WERI-Rb-1 (cell line): ENCODE results near the gene SHBG.

ENCODE experiments used
- DNase-seq: peaks from one replicate; pipeline ENCODE4 v3.0.0-alpha.2; 2020
- H3K27ac ChIP-seq: fragments of 250-450 bp; sonication (Bioruptor Pico); 2 replicates; pipeline ENCODE4 v1.5.1; 2020; ENCODE audit warnings: mild to moderate bottlenecking, moderate library complexity
- H3K27me3 ChIP-seq: fragments of 250-450 bp; sonication (Bioruptor Pico); 2 replicates; pipeline ENCODE4 v1.5.1; 2021; ENCODE audit warnings: mild to moderate bottlenecking, low read depth, moderate library complexity; ENCODE audit not compliant: insufficient read depth, severe bottlenecking
- H3K36me3 ChIP-seq: fragments of 250-450 bp; sonication (Bioruptor Pico); 2 replicates; pipeline ENCODE4 v1.5.1; 2020; ENCODE audit warnings: mild to moderate bottlenecking, moderate library complexity
- H3K4me3 ChIP-seq: 2 replicates; pipeline ENCODE4 v1.5.1; 2011; ENCODE audit warnings: low read depth, mild to moderate bottlenecking, control low read depth, low read length
- H3K9me3 ChIP-seq: fragments of 250-450 bp; sonication (Bioruptor Pico); 2 replicates; pipeline ENCODE4 v1.5.1; 2021; ENCODE audit warnings: mild to moderate bottlenecking, moderate library complexity; ENCODE audit not compliant: severe bottlenecking
- CTCF ChIP-seq: IDR thresholded peaks from 2 replicates; pipeline ENCODE4 v1.5.1; 2011; ENCODE audit warnings: low read depth, mild to moderate bottlenecking, control low read depth, inconsistent platforms, low read length

SHBG gene

GRCh38 chr17:7627250-7628121 lies 2.4 kb upstream of the SHBG start, which contains the start of gene SAT2:
Gene SAT2, minus strand, starts transcription at chr17:7627821. Its CDS starts 186 bp downstream, at chr17:7627635.
- Histone ChIP-seq H3K4me3 (peak within 1 kb of the TSS; percentile 80), H3K36me3 (peaks cover 12% of the 10 kb centered on the region), H3K27me3 (no peaks in the 10 kb centered on the region), H3K9me3 (no peaks in the 10 kb centered on the region), H3K27ac (peak within 1 kb of the TSS; percentile 92)
- DNase-seq: peak; percentile 97
- TF ChIP-seq CTCF: no peak

GRCh38 chr17:7631398-7632380 lies 1.8 kb downstream of the SHBG start:
- no peak for TF ChIP-seq CTCF
- Histone ChIP-seq H3K9me3 (no peaks in the 10 kb centered on the region), H3K36me3 (no peaks in the 10 kb centered on the region; the same call in 1 of the 2 replicates), H3K27ac (no peak overlapping the region), H3K4me3 (no peak overlapping the region), H3K27me3 (no peaks in the 10 kb centered on the region)
- no peak for DNase-seq

GRCh38 chr17:7632492-7632894 lies 2.6 kb downstream of the SHBG start:
- no peak overlapping the region for H3K27ac ChIP-seq

GRCh38 chr17:7633093-7633492 lies 3.2 kb downstream of the SHBG start:
- DNase-seq: no peak
- H3K27ac ChIP-seq: no peak overlapping the region
- no peaks in the 10 kb centered on the region for H3K27me3 ChIP-seq
- no peaks in the 10 kb centered on the region for H3K9me3 ChIP-seq
- peak; percentile 16; the same call in 1 of the 2 replicates for TF ChIP-seq CTCF
- no peaks in the 10 kb centered on the region for H3K36me3 ChIP-seq
- no peak overlapping the region for H3K4me3 ChIP-seq

More at GRCh38 chr17:7632492-7632894, 2.6 kb downstream of the SHBG start:
- peak; percentile 73 for TF ChIP-seq CTCF
- Histone ChIP-seq H3K36me3 (no peaks in the 10 kb centered on the region), H3K27me3 (no peaks in the 10 kb centered on the region), H3K4me3 (no peak overlapping the region), H3K9me3 (no peaks in the 10 kb centered on the region)
- DNase-seq: peak; percentile 57

- H3K4me3 ChIP-seq: no peak overlapping the region
- peak; percentile 86 for TF ChIP-seq CTCF
- no peaks in the 10 kb centered on the region for H3K36me3 ChIP-seq
- H3K27ac ChIP-seq: no peak overlapping the region
- DNase-seq: peak; percentile 92
- no peaks in the 10 kb centered on the region for H3K9me3 ChIP-seq
- no peaks in the 10 kb centered on the region for H3K27me3 ChIP-seq
Measured at GRCh38 chr17:7634384-7634783, 4.4 kb downstream of the SHBG start.
